SH-SY5Y (cell line): ENCODE data around the gene ACTL8.

Experiments
- GATA2 ChIP-seq: IDR thresholded peaks from 2 replicates; pipeline ENCODE4 v1.6.1; 2011; ENCODE audit warnings: mild to moderate bottlenecking, low read depth, low read length
- GATA3 ChIP-seq: IDR thresholded peaks from 2 replicates; pipeline ENCODE4 v1.6.1; 2011; ENCODE audit warnings: low read depth, mild to moderate bottlenecking, low read length, moderate library complexity

- TF ChIP-seq GATA2 (no peak), GATA3 (no peak)
Measured at GRCh38 chr1:17831597-17831996, 76.5 kb downstream of the ACTL8 start.
